H9 (cell line): Measurements from ENCODE around the gene PLEKHG2. TPM values are rescaled to one million over a fixed set of nuclear protein-coding genes. Genes with fewer than 3 reads are reported as not detected.

Experiments
- DNase-seq: peaks from one replicate; pipeline ENCODE4 v3.0.0-alpha.2; 2017
- H2AFZ ChIP-seq: one replicate; pipeline ENCODE4 v1.6.1; 2013; ENCODE audit warnings: mild to moderate bottlenecking, low read length, control low read depth, moderate library complexity
- H2AK5ac ChIP-seq: 2 replicates; pipeline ENCODE4 v1.6.1; 2013; ENCODE audit warnings: low read length, control low read depth, mixed read lengths; ENCODE audit not compliant: insufficient read length
- H2BK120ac ChIP-seq: one replicate; pipeline ENCODE4 v1.6.1; 2013; ENCODE audit warnings: low read depth, mild to moderate bottlenecking, low read length, control low read depth, inconsistent platforms; ENCODE audit not compliant: poor library complexity, severe bottlenecking
- H2BK12ac ChIP-seq: 2 replicates; pipeline ENCODE4 v1.6.1; 2013; ENCODE audit warnings: low read length, control low read depth, mixed read lengths, low read depth; ENCODE audit not compliant: insufficient read length
- H2BK15ac ChIP-seq: 2 replicates; pipeline ENCODE4 v1.6.1; 2013; ENCODE audit warnings: low read depth, low read length, control low read depth
- H2BK20ac ChIP-seq: one replicate; pipeline ENCODE4 v1.6.1; 2013; ENCODE audit warnings: low read depth, mild to moderate bottlenecking, low read length, control low read depth, inconsistent platforms; ENCODE audit not compliant: poor library complexity, severe bottlenecking
- H2BK5ac ChIP-seq: 2 replicates; pipeline ENCODE4 v1.6.1; 2013; ENCODE audit warnings: low read length, control low read depth, mixed read lengths; ENCODE audit not compliant: insufficient read length
- H3K14ac ChIP-seq: 2 replicates; pipeline ENCODE4 v1.6.1; 2013; ENCODE audit warnings: low read length, control low read depth; ENCODE audit not compliant: insufficient read depth
- H3K18ac ChIP-seq: 2 replicates; pipeline ENCODE4 v1.6.1; 2013; ENCODE audit warnings: low read depth, mild to moderate bottlenecking, mixed read lengths, low read length, control low read depth; ENCODE audit not compliant: insufficient read length
- H3K23ac ChIP-seq: 2 replicates; pipeline ENCODE4 v1.6.1; 2013; ENCODE audit warnings: low read length, control low read depth, mixed read lengths, low read depth; ENCODE audit not compliant: insufficient read length
- H3K23me2 ChIP-seq: 2 replicates; pipeline ENCODE4 v1.6.1; 2013; ENCODE audit warnings: low read depth, mild to moderate bottlenecking, mixed read lengths, low read length, control low read depth; ENCODE audit not compliant: insufficient read length, poor library complexity, severe bottlenecking
- H3K27ac ChIP-seq: 2 replicates; pipeline ENCODE4 v1.5.1; 2013; ENCODE audit warnings: low read length, control low read depth, mixed read lengths, low read depth; ENCODE audit not compliant: insufficient read length
- H3K27me3 ChIP-seq: 2 replicates; pipeline ENCODE4 v1.6.1; 2013; ENCODE audit warnings: low read length, control low read depth, inconsistent platforms; ENCODE audit not compliant: insufficient read depth
- H3K4ac ChIP-seq: 2 replicates; pipeline ENCODE4 v1.6.1; 2013; ENCODE audit warnings: low read depth, mild to moderate bottlenecking, control low read depth, inconsistent platforms, low read length, moderate library complexity
- H3K4me1 ChIP-seq: 2 replicates; pipeline ENCODE4 v1.6.1; 2013; ENCODE audit warnings: low read length, control low read depth, inconsistent platforms; ENCODE audit not compliant: insufficient read depth
- H3K4me2 ChIP-seq: 2 replicates; pipeline ENCODE4 v1.6.1; 2013; ENCODE audit warnings: low read length, control low read depth, mixed read lengths; ENCODE audit not compliant: insufficient read length, insufficient read depth
- H3K56ac ChIP-seq: 2 replicates; pipeline ENCODE4 v1.6.1; 2013; ENCODE audit warnings: low read depth, mild to moderate bottlenecking, mixed read lengths, low read length, control low read depth; ENCODE audit not compliant: insufficient read length
- H3K79me1 ChIP-seq: 2 replicates; pipeline ENCODE4 v1.6.1; 2013; ENCODE audit warnings: low read depth, mild to moderate bottlenecking, moderate library complexity, low read length, control low read depth, inconsistent platforms; ENCODE audit not compliant: insufficient read depth, poor library complexity, severe bottlenecking
- H3K79me2 ChIP-seq: 2 replicates; pipeline ENCODE4 v1.6.1; 2013; ENCODE audit warnings: low read length, control low read depth, inconsistent platforms; ENCODE audit not compliant: insufficient read depth
- H3K9ac ChIP-seq: 2 replicates; pipeline ENCODE4 v1.6.1; 2013; ENCODE audit warnings: low read length, control low read depth, mixed read lengths; ENCODE audit not compliant: insufficient read length; ENCODE audit errors: extremely low read depth
- H3K9me3 ChIP-seq: one replicate; pipeline ENCODE4 v1.6.1; 2013; ENCODE audit warnings: low read depth, low read length, inconsistent platforms; ENCODE audit not compliant: control insufficient read depth
- H3T11ph ChIP-seq: one replicate; pipeline ENCODE4 v1.6.1; 2013; ENCODE audit warnings: mild to moderate bottlenecking, low read length, control low read depth, inconsistent platforms
- H4K20me1 ChIP-seq: one replicate; pipeline ENCODE4 v1.6.1; 2013; ENCODE audit not compliant: control insufficient read depth, insufficient read length, insufficient read depth
- H4K5ac ChIP-seq: 2 replicates; pipeline ENCODE4 v1.6.1; 2013; ENCODE audit warnings: low read depth, mild to moderate bottlenecking, mixed read lengths, low read length, control low read depth; ENCODE audit not compliant: insufficient read length
- H4K8ac ChIP-seq: replicated peaks from 2 replicates; pipeline ENCODE4 v1.6.1; 2013; ENCODE audit warnings: low read length, control low read depth, mixed read lengths, low read depth; ENCODE audit not compliant: insufficient read length
- H4K91ac ChIP-seq: 2 replicates; pipeline ENCODE4 v1.6.1; 2013; ENCODE audit warnings: low read depth, mild to moderate bottlenecking, moderate library complexity, mixed read lengths, low read length, control low read depth; ENCODE audit not compliant: insufficient read length
- H3K27ac Mint-ChIP-seq, 3 experiments: 2 replicates in 2 of 3; 3 replicates in 1 of 3; pipeline ENCODE4 v1.8.0; 2020 to 2021; ENCODE audit warnings: mixed read lengths in 3 of 3, mild to moderate bottlenecking in 1 of 3, moderate library complexity in 1 of 3
- H3K27me3 Mint-ChIP-seq: 2 replicates; pipeline ENCODE4 v1.8.0; 2021; ENCODE audit warnings: low read depth, mild to moderate bottlenecking, moderate library complexity, mixed read lengths
- H3K36me3 Mint-ChIP-seq, 3 experiments: 2 replicates in 2 of 3; 3 replicates in 1 of 3; pipeline ENCODE4 v1.8.0; 2020 to 2021; ENCODE audit warnings: low read depth in 3 of 3, mixed read lengths in 3 of 3; ENCODE audit not compliant: insufficient read depth in 1 of 3
- H3K4me1 Mint-ChIP-seq, 2 experiments: 2 replicates each; pipeline ENCODE4 v1.8.0; 2020; ENCODE audit warnings: mixed read lengths in 2 of 2
- H3K4me3 Mint-ChIP-seq, 2 experiments: 2 replicates in 1 of 2; 3 replicates in 1 of 2; pipeline ENCODE4 v1.8.0; 2020 to 2021; ENCODE audit warnings: mild to moderate bottlenecking in 2 of 2, mixed read lengths in 2 of 2, moderate library complexity in 1 of 2
- H3K9me3 Mint-ChIP-seq, 2 experiments: 2 replicates in 1 of 2; 3 replicates in 1 of 2; pipeline ENCODE4 v1.8.0; 2020; ENCODE audit warnings: mild to moderate bottlenecking in 2 of 2, mixed read lengths in 2 of 2, moderate library complexity in 1 of 2
- CTCF ChIP-seq: fragments of 200-600 bp; sonication (generic); conservative IDR thresholded peaks from 3 replicates; pipeline ENCODE4 v1.8.0; 2021; ENCODE audit warnings: antibody characterized with exemption, mild to moderate bottlenecking
- WGBS: extraction: QIAGEN DNeasy Blood & Tissue Kit; methylation state at CpG from one replicate; pipeline ENCODE4 v1.1.7; 2013; ENCODE audit warnings: missing lambda C conversion rate, low lambda C conversion rate, mixed read lengths; ENCODE audit not compliant: insufficient read length; ENCODE audit errors: extremely low coverage; 5-methylcytosine and 5-hydroxymethylcytosine counted together
- total RNA-seq: library from RNA; stranded (reverse); gene quantifications from 2 replicates; pipeline ENCODE4 v1.2.1, GENCODE V29; 2021

The PLEKHG2 gene
- total RNA-seq, 1 experiment from 2014 or later: 167 TPM

GRCh38 chr19:39472746-39473442, 60.4 kb downstream of the PLEKHG2 start:
- H3K9me3 Mint-ChIP-seq: no peaks in the 10 kb centered on the region; a peak in 1 of 5 replicates
- no peaks in the 10 kb centered on the region for H3K27me3 ChIP-seq
- H2BK12ac ChIP-seq: no peak overlapping the region
- H3K27ac ChIP-seq: no peak overlapping the region
- TF ChIP-seq CTCF: no peak
- no peak overlapping the region for H4K91ac ChIP-seq
- no peak overlapping the region for H2BK20ac ChIP-seq
- no peaks in the 10 kb centered on the region for H3K23me2 ChIP-seq
- no peak overlapping the region for H3K18ac ChIP-seq
- no peak overlapping the region for H2AFZ ChIP-seq
- H2BK5ac ChIP-seq: no peak overlapping the region
- no peaks in the 10 kb centered on the region for H3K9me3 ChIP-seq
- no peak overlapping the region for H3K9ac ChIP-seq
- H3K27ac Mint-ChIP-seq: no peak overlapping the region
- no peak overlapping the region for H4K8ac ChIP-seq
- WGBS: no CpG with 5 or more reads among the region's 32 CpGs
- no peak overlapping the region for H2BK15ac ChIP-seq
- no peak for DNase-seq
- H4K20me1 ChIP-seq: no peaks in the 10 kb centered on the region
- H3K79me1 ChIP-seq: no peaks in the 10 kb centered on the region
- H3K23ac ChIP-seq: no peak overlapping the region
- no peak overlapping the region for H4K5ac ChIP-seq
- H3K4me1 Mint-ChIP-seq: peaks cover 0 to 5% of the 10 kb centered on the region in 2 experiments; a peak in 1 of 4 replicates
- H2BK120ac ChIP-seq: no peak overlapping the region
- H3K14ac ChIP-seq: no peak overlapping the region
- no peaks in the 10 kb centered on the region for H3K4me1 ChIP-seq
- H3K4me2 ChIP-seq: no peak overlapping the region
- no peak overlapping the region for H2AK5ac ChIP-seq
- H3K4me3 Mint-ChIP-seq: no peak overlapping the region
- H3T11ph ChIP-seq: no peak overlapping the region
- H3K79me2 ChIP-seq: no peaks in the 10 kb centered on the region
- H3K27me3 Mint-ChIP-seq: no peaks in the 10 kb centered on the region; the same call in 1 of the 2 replicates
- H3K4ac ChIP-seq: no peak overlapping the region
- H3K56ac ChIP-seq: no peak overlapping the region
- H3K36me3 Mint-ChIP-seq: peaks cover 50 to 86% (median 82%) of the 10 kb centered on the region in 3 experiments; a peak in 6 of 7 replicates
